NOMO-1 treated with DMSO at 0.1 percent for 48 hours (cell line): ENCODE measurements around the gene MGAM2.
"Not testable (repeated sequence)": the region's sequence is repeated elsewhere in the genome, so short reads cannot be mapped to it uniquely, and the experiment has no call there.

Experiments used
- DNase-seq: peaks from one replicate; lab custom pipeline; 2025; ENCODE audit not compliant: unreplicated experiment; lab: John Stamatoyannopoulos, UW

Gene MGAM2

GRCh38 chr7:142111499-142111898, at the start of gene MGAM2:
Gene MGAM2, plus strand, starts transcription at chr7:142111718. Its CDS starts 5,156 bp downstream, at chr7:142116874.
- DNase-seq: peak; percentile 45

GRCh38 chr7:142063551-142064442, 47.7 kb upstream of the MGAM2 start:
- no peak for DNase-seq

- DNase-seq: no peak
Observed at GRCh38 chr7:142066536-142066935, 45.0 kb upstream of the MGAM2 start.

- no peak for DNase-seq
Observed at GRCh38 chr7:142077762-142078161, 33.8 kb upstream of the MGAM2 start.

GRCh38 chr7:142083605-142084004, 27.9 kb upstream of the MGAM2 start:
- DNase-seq: no peak

GRCh38 chr7:142085428-142085827, 26.1 kb upstream of the MGAM2 start:
- DNase-seq: no peak

- no peak for DNase-seq
Observed at GRCh38 chr7:142088022-142088714, 23.4 kb upstream of the MGAM2 start.

GRCh38 chr7:142089035-142089434, 22.5 kb upstream of the MGAM2 start:
- no peak for DNase-seq

- DNase-seq: no peak
Observed at GRCh38 chr7:142091961-142092360, 19.6 kb upstream of the MGAM2 start.

GRCh38 chr7:142094861-142095260, 16.7 kb upstream of the MGAM2 start:
- DNase-seq: no peak

- DNase-seq: no peak
Observed at GRCh38 chr7:142097571-142097970, 13.9 kb upstream of the MGAM2 start.

GRCh38 chr7:142098004-142098403, 13.5 kb upstream of the MGAM2 start:
- peak; percentile 17 for DNase-seq

- not testable (repeated sequence) for DNase-seq
Observed at GRCh38 chr7:142099347-142099746, 12.2 kb upstream of the MGAM2 start.

- DNase-seq: peak; percentile 2
Observed at GRCh38 chr7:142100634-142101033, 10.9 kb upstream of the MGAM2 start.

GRCh38 chr7:142101794-142102193, 9.7 kb upstream of the MGAM2 start:
- DNase-seq: not testable (repeated sequence)

- peak; percentile 84 for DNase-seq
Observed at GRCh38 chr7:142104550-142105527, 6.7 kb upstream of the MGAM2 start.

GRCh38 chr7:142108728-142109505, 2.6 kb upstream of the MGAM2 start:
- no peak for DNase-seq

GRCh38 chr7:142110098-142110497, 1.4 kb upstream of the MGAM2 start:
- DNase-seq: no peak

GRCh38 chr7:142110638-142111037, 880 bp upstream of the MGAM2 start:
- DNase-seq: no peak

GRCh38 chr7:142112086-142112485, 568 bp downstream of the MGAM2 start:
- no peak for DNase-seq
